ENCODE data around the gene PPCDC. TPM values are rescaled to one million over a fixed set of nuclear protein-coding genes. Genes with fewer than 3 reads are reported as not detected.

PPCDC gene
- total and polyA plus RNA-seq, 2 donors (not counting 1 experiment from before 2014, with no cell fraction given) = 6.3 to 8.0 TPM

DNA sequence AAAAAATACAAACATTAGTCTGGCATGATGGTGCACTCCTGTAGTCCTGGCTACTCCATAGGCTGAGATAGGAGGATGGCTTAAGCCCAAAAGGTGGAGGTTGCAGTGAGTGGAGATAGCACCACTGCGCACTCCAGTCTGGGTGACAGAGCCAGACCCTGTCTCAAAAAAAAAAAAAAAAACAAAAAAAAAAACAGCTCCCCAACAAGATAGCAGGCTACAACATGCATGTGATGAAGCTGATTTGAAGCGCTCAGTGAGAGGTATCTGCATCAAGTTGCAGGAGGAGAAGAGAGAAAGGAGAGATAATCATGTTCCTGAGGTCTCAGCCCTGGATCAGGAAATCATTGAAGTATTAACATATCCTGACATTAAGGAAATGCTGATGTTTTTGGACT, 608 bp upstream of the PPCDC start:
- no peak overlapping the region for H2AFZ ChIP-seq (ENCODE audit: low read length)
- no peaks in the 10 kb centered on the region for H3K9me3 ChIP-seq (ENCODE audit: control insufficient read depth, insufficient read depth, low read depth, low read length)
- H3K79me2 ChIP-seq (ENCODE audit: control insufficient read depth, insufficient read depth, low read length) = peaks cover 8% of the 10 kb centered on the region
- no peak overlapping the region for H3K4me2 ChIP-seq (ENCODE audit: extremely low read depth, insufficient read depth, low read length)
- TF ChIP-seq EZH2 (IDR thresholded peaks at IDR 0.05; ENCODE audit: low read length, missing control alignments) = no peak
- TF ChIP-seq, protein P1, sequence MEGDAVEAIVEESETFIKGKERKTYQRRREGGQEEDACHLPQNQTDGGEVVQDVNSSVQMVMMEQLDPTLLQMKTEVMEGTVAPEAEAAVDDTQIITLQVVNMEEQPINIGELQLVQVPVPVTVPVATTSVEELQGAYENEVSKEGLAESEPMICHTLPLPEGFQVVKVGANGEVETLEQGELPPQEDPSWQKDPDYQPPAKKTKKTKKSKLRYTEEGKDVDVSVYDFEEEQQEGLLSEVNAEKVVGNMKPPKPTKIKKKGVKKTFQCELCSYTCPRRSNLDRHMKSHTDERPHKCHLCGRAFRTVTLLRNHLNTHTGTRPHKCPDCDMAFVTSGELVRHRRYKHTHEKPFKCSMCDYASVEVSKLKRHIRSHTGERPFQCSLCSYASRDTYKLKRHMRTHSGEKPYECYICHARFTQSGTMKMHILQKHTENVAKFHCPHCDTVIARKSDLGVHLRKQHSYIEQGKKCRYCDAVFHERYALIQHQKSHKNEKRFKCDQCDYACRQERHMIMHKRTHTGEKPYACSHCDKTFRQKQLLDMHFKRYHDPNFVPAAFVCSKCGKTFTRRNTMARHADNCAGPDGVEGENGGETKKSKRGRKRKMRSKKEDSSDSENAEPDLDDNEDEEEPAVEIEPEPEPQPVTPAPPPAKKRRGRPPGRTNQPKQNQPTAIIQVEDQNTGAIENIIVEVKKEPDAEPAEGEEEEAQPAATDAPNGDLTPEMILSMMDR (conservative IDR thresholded peaks at IDR 0.05 in 1 of 2, IDR thresholded peaks at IDR 0.05 in 1 of 2; ENCODE audit: low read depth in 1 of 2, low read length in 2 of 2) = no peak
- DNase-seq (ENCODE audit: low read depth in 2 of 2) = no peak
- no peak overlapping the region for H3K27ac ChIP-seq (ENCODE audit: insufficient read depth, low read length)
- no peaks in the 10 kb centered on the region for H4K20me1 ChIP-seq (ENCODE audit: control insufficient read depth, extremely low read depth, insufficient read depth, low read length)
- H3K27me3 ChIP-seq (ENCODE audit: control insufficient read depth, insufficient read depth, low read length) = no peaks in the 10 kb centered on the region
- no peaks in the 10 kb centered on the region for H3K36me3 ChIP-seq (ENCODE audit: control insufficient read depth, insufficient read depth, low read length)
- H3K4me1 ChIP-seq (ENCODE audit: control insufficient read depth, extremely low read depth, insufficient read depth, low read length) = no peaks in the 10 kb centered on the region
- no peak overlapping the region for H3K4me3 ChIP-seq (replicated peaks in 1 of 4; ENCODE audit: control extremely low read depth in 1 of 4, insufficient read depth in 1 of 4, low read depth in 3 of 4, low read length in 4 of 4)
- no peak overlapping the region for H3K9ac ChIP-seq (ENCODE audit: insufficient read depth, low read length)

DNA sequence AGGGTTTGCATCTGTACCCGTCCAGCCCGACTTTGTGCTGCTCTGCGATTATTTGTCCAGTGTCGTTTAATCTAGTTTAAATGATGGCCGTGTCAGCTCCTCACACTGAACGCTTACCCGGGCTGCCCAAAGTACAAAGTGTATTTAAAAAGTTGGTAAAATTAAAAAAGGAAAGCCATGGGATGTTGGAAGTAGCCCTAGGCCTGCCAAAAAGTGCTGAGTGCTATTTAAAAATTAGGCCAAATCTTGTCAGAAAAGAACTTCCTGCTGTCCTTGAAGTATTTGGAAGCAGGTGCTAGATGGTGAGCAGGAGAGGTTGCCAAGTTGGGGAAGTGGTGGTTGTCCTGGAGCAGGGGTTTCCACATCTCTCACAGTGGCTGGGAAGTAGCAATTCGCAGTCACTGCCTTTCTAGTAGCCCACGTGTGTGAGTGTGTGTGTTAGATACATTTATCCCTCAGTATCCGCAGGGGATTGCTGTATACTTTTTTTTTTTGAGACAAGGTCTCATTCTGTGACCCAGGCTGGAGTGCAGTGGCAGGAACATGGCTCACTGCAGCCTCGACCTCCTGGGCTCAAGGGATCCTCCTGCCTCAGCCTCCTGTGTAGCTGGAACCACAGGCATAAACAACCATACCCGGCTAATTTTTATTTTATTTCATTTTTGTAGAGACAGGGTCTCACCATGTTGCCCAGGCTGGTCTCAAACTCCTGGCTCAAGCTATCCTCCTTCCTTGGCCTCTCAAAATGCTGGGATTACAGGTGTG, 664 bp downstream of the PPCDC start:
- TF ChIP-seq, protein P1 (conservative IDR thresholded peaks at IDR 0.05 in 1 of 2, IDR thresholded peaks at IDR 0.05 in 1 of 2; ENCODE audit: low read depth in 1 of 2, low read length in 2 of 2) = no peak
- TF ChIP-seq EZH2 (IDR thresholded peaks at IDR 0.05; ENCODE audit: low read length, missing control alignments) = no peak
- no peaks in the 10 kb centered on the region for H3K27me3 ChIP-seq (ENCODE audit: control insufficient read depth, insufficient read depth, low read length)
- H3K79me2 ChIP-seq (ENCODE audit: control insufficient read depth, insufficient read depth, low read length) = peaks cover 8% of the 10 kb centered on the region
- H3K27ac ChIP-seq (ENCODE audit: insufficient read depth, low read length) = peak overlapping the region; percentile 89
- H3K36me3 ChIP-seq (ENCODE audit: control insufficient read depth, insufficient read depth, low read length) = no peaks in the 10 kb centered on the region
- peak overlapping the region; percentile 92 for H3K4me2 ChIP-seq (ENCODE audit: extremely low read depth, insufficient read depth, low read length)
- H2AFZ ChIP-seq (ENCODE audit: low read length) = peak overlapping the region; percentile 96
- DNase-seq (ENCODE audit: low read depth in 2 of 2) = peak; percentile 38 to 40
- H4K20me1 ChIP-seq (ENCODE audit: control insufficient read depth, extremely low read depth, insufficient read depth, low read length) = no peaks in the 10 kb centered on the region
- peak overlapping the region; percentile 80 to 94 (median 90) for H3K4me3 ChIP-seq (replicated peaks in 1 of 4; ENCODE audit: control extremely low read depth in 1 of 4, insufficient read depth in 1 of 4, low read depth in 3 of 4, low read length in 4 of 4)
- H3K9me3 ChIP-seq (ENCODE audit: control insufficient read depth, insufficient read depth, low read depth, low read length) = no peaks in the 10 kb centered on the region
- H3K4me1 ChIP-seq (ENCODE audit: control insufficient read depth, extremely low read depth, insufficient read depth, low read length) = no peaks in the 10 kb centered on the region
- peak overlapping the region; percentile 91 for H3K9ac ChIP-seq (ENCODE audit: insufficient read depth, low read length)

DNA sequence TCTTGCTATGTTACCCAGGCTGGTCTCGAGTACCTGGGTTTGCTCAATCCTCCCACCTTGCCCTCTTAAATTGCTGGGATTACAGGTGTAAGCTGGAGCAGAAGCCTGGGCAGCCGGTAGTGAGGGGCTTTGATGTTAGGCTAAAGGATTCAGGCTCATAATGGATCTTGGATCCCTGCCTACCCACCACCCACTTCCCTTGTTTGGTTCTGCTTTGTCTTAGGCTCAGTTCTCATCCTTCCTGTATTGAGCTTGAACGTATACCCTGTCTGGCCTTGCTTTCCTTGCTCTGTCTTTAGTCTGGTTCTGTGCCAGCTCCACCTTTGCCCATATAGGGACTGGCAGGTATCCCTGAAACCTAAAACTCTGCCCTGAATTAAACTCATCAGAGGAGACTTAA, 1.7 kb downstream of the PPCDC start:
- H3K9me3 ChIP-seq (ENCODE audit: control insufficient read depth, insufficient read depth, low read depth, low read length) = no peaks in the 10 kb centered on the region
- no peak overlapping the region for H3K9ac ChIP-seq (ENCODE audit: insufficient read depth, low read length)
- H3K27me3 ChIP-seq (ENCODE audit: control insufficient read depth, insufficient read depth, low read length) = no peaks in the 10 kb centered on the region
- DNase-seq (ENCODE audit: low read depth in 2 of 2) = no peak
- peaks cover 8% of the 10 kb centered on the region for H3K79me2 ChIP-seq (ENCODE audit: control insufficient read depth, insufficient read depth, low read length)
- no peak overlapping the region for H2AFZ ChIP-seq (ENCODE audit: low read length)
- TF ChIP-seq, protein P1 (conservative IDR thresholded peaks at IDR 0.05 in 1 of 2, IDR thresholded peaks at IDR 0.05 in 1 of 2; ENCODE audit: low read depth in 1 of 2, low read length in 2 of 2) = no peak
- no peak for TF ChIP-seq EZH2 (IDR thresholded peaks at IDR 0.05; ENCODE audit: low read length, missing control alignments)
- no peak overlapping the region for H3K4me3 ChIP-seq (replicated peaks in 1 of 4; ENCODE audit: control extremely low read depth in 1 of 4, insufficient read depth in 1 of 4, low read depth in 3 of 4, low read length in 4 of 4)
- no peaks in the 10 kb centered on the region for H4K20me1 ChIP-seq (ENCODE audit: control insufficient read depth, extremely low read depth, insufficient read depth, low read length)
- no peaks in the 10 kb centered on the region for H3K36me3 ChIP-seq (ENCODE audit: control insufficient read depth, insufficient read depth, low read length)
- no peak overlapping the region for H3K27ac ChIP-seq (ENCODE audit: insufficient read depth, low read length)
- peaks cover 7% of the 10 kb centered on the region for H3K4me1 ChIP-seq (ENCODE audit: control insufficient read depth, extremely low read depth, insufficient read depth, low read length)
- H3K4me2 ChIP-seq (ENCODE audit: extremely low read depth, insufficient read depth, low read length) = no peak overlapping the region

All from fibroblast of lung (primary cell).